GM23338 (cell line): ENCODE data around the gene KIAA1755.

ENCODE experiments used
- CREB1 ChIP-seq: fragments of 250-450 bp; sonication (Bioruptor Pico); IDR thresholded peaks from 2 replicates; pipeline ENCODE4 v1.5.0; 2020; ENCODE audit warnings: low read depth, mild to moderate bottlenecking, moderate library complexity
- CTCF ChIP-seq, 2 experiments: fragments of 200-600 bp in 1 of 2; sonication (generic) in 1 of 2; conservative IDR thresholded peaks; 2 replicates each; pipeline versions ENCODE4 v1.5.1 to v1.6.1; 2016 to 2017; ENCODE audit warnings: antibody characterized with exemption in 2 of 2, low read depth in 2 of 2, mild to moderate bottlenecking in 2 of 2, moderate library complexity in 1 of 2
- ETS1 ChIP-seq: IDR thresholded peaks from 2 replicates; pipeline ENCODE4 v1.6.1; 2016; ENCODE audit warnings: antibody characterized with exemption
- EZH2 ChIP-seq: fragments of 200-600 bp; sonication (generic); IDR thresholded peaks from one replicate; pipeline ENCODE4 v1.8.0; 2017; ENCODE audit warnings: antibody characterized with exemption, mild to moderate bottlenecking, low read depth; ENCODE audit not compliant: unreplicated experiment
- EZH2phosphoT487 ChIP-seq: fragments of 200-600 bp; sonication (generic); IDR thresholded peaks from one replicate; pipeline ENCODE4 v1.8.1; 2018; ENCODE audit warnings: antibody characterized with exemption; ENCODE audit not compliant: unreplicated experiment
- POLR2AphosphoS5 ChIP-seq: IDR thresholded peaks from 2 replicates; pipeline ENCODE4 v1.6.1; 2016; ENCODE audit warnings: antibody characterized with exemption, low read depth
- REST ChIP-seq: IDR thresholded peaks from one replicate; pipeline ENCODE4 v1.6.1; 2018; ENCODE audit warnings: antibody characterized with exemption; ENCODE audit not compliant: unreplicated experiment
- STAT1 ChIP-seq: IDR thresholded peaks from one replicate; pipeline ENCODE4 v1.6.1; 2016; ENCODE audit warnings: antibody characterized with exemption; ENCODE audit not compliant: unreplicated experiment
- ZNF114 ChIP-seq: fragments of 250-450 bp; sonication (Bioruptor Pico); IDR thresholded peaks from 2 replicates; pipeline ENCODE4 v1.5.0; 2020; ENCODE audit warnings: mild to moderate bottlenecking, moderate library complexity

GRCh38 chr20:38162149-38162548 is 98.4 kb downstream of the KIAA1755 start:
- TF ChIP-seq REST: no peak
- TF ChIP-seq CTCF (conservative IDR thresholded peaks at IDR 0.05; ENCODE audit: low read depth in 2 of 2): no peak
- TF ChIP-seq EZH2phosphoT487: no peak
- no peak for TF ChIP-seq POLR2AphosphoS5
- TF ChIP-seq CREB1 (CRISPR knock-in tag): no peak
- TF ChIP-seq EZH2: no peak
- TF ChIP-seq ETS1: no peak
- TF ChIP-seq ZNF114 (CRISPR knock-in tag): no peak
- TF ChIP-seq STAT1: no peak
